Activated B cell treated with CpG ODN at 0.5 μM for 24 hours (primary cell): ENCODE measurements around the gene NOX1. TPM values are rescaled to one million over a fixed set of nuclear protein-coding genes. Genes with fewer than 3 reads are reported as not detected.

Source experiments
- ATAC-seq: fragments of 200-7000 bp; cut with Tn5 transposase; one replicate; pipeline ENCODE4 v1.10.0; 2021; ENCODE audit warnings: low read depth, mild to moderate bottlenecking, moderate library complexity
- CTCF ChIA-PET: fragments of 350-600 bp; sonication (Branson Sonifier 250); formaldehyde crosslinking; loops from one replicate; lab custom pipeline; 2021; ENCODE audit warnings: antibody characterized with exemption; lab: Charles Lee
- POLR2A ChIA-PET: fragments of 350-600 bp; sonication (Branson Sonifier 250); formaldehyde crosslinking; loops from one replicate; lab custom pipeline; 2021; ENCODE audit warnings: antibody characterized with exemption; lab: Charles Lee
- DNase-seq: peaks from one replicate; pipeline ENCODE4 v3.0.0; 2022
- H3K27ac Mint-ChIP-seq: one replicate; pipeline ENCODE4 v1.8.0; 2020; ENCODE audit warnings: mixed read lengths
- H3K27me3 Mint-ChIP-seq: one replicate; pipeline ENCODE4 v1.8.0; 2021; ENCODE audit warnings: mixed read lengths
- H3K36me3 Mint-ChIP-seq: one replicate; pipeline ENCODE4 v1.8.0; 2021; ENCODE audit warnings: low read depth, mixed read lengths
- H3K4me1 Mint-ChIP-seq: one replicate; pipeline ENCODE4 v1.8.0; 2021; ENCODE audit warnings: mixed read lengths
- H3K4me3 Mint-ChIP-seq: one replicate; pipeline ENCODE4 v1.8.0; 2020; ENCODE audit warnings: mild to moderate bottlenecking, mixed read lengths
- H3K9me3 Mint-ChIP-seq: one replicate; pipeline ENCODE4 v1.8.0; 2020; ENCODE audit warnings: mixed read lengths
- CTCF ChIP-seq: fragments of 200-600 bp; IDR thresholded peaks from one replicate; pipeline ENCODE4 v1.8.0; 2022; ENCODE audit warnings: antibody characterized with exemption, mild to moderate bottlenecking
- intact Hi-C: fragments of 100-400 bp; cut with micrococcal nuclease; formaldehyde crosslinking; loops from one replicate; pipeline ENCODE4 v1.15.1; 2024
- total RNA-seq: library from RNA; stranded (reverse); gene quantifications from 2 replicates; pipeline ENCODE4 v1.2.3, GENCODE V29; 2022

The NOX1 gene
- total RNA-seq, 1 donor from 2014 or later: not detected

- H3K9me3 Mint-ChIP-seq: no peaks in the 10 kb centered on the region
- ATAC-seq: no peak
- H3K27ac Mint-ChIP-seq: no peak overlapping the region
- peaks cover 30% of the 10 kb centered on the region for H3K4me1 Mint-ChIP-seq
- ChIA-PET CTCF (no interaction called here), POLR2A (no interaction called here)
- H3K27me3 Mint-ChIP-seq: no peaks in the 10 kb centered on the region
- intact Hi-C loops: no loop called here
- peaks cover 5% of the 10 kb centered on the region for H3K36me3 Mint-ChIP-seq
- no peak for DNase-seq
- H3K4me3 Mint-ChIP-seq: no peak overlapping the region
- TF ChIP-seq CTCF: no peak
Measured at GRCh38 chrX:100904433-100904832, 30.3 kb upstream of the NOX1 start.

- intact Hi-C loops: loop anchor here (1.0 kb wide), 2 partner anchors 311 to 392 kb away; no protein-coding TSS in a partner anchor
- no peaks in the 10 kb centered on the region for H3K9me3 Mint-ChIP-seq
- no peak for TF ChIP-seq CTCF
- H3K4me1 Mint-ChIP-seq: peaks cover 9% of the 10 kb centered on the region
- POLR2A ChIA-PET: no interaction called here
- H3K27me3 Mint-ChIP-seq: no peaks in the 10 kb centered on the region
- no peaks in the 10 kb centered on the region for H3K36me3 Mint-ChIP-seq
- no peak overlapping the region for H3K4me3 Mint-ChIP-seq
- CTCF ChIA-PET: interaction anchor here (1.3 kb wide), 1 partner anchor 318 kb away, joined by 4 read pairs; no protein-coding TSS in a partner anchor
- H3K27ac Mint-ChIP-seq: no peak overlapping the region
- no peak for DNase-seq
- no peak for ATAC-seq
Measured at GRCh38 chrX:100895365-100896075, 21.4 kb upstream of the NOX1 start.

- Mint-ChIP-seq H3K36me3 (no peaks in the 10 kb centered on the region), H3K27me3 (no peaks in the 10 kb centered on the region), H3K27ac (no peak overlapping the region), H3K9me3 (no peaks in the 10 kb centered on the region), H3K4me3 (no peak overlapping the region), H3K4me1 (no peaks in the 10 kb centered on the region)
- DNase-seq (no peak), ATAC-seq (no peak)
- ChIA-PET CTCF (no interaction called here), POLR2A (no interaction called here)
- TF ChIP-seq CTCF: no peak
- intact Hi-C loops: no loop called here
Measured at GRCh38 chrX:100883654-100884053, 9.5 kb upstream of the NOX1 start.

GRCh38 chrX:100880368-100880767, 6.2 kb upstream of the NOX1 start:
- no peak for TF ChIP-seq CTCF
- intact Hi-C loops: no loop called here
- ATAC-seq: no peak
- DNase-seq: no peak
- CTCF ChIA-PET: no interaction called here
- no peaks in the 10 kb centered on the region for H3K27me3 Mint-ChIP-seq
- no peak overlapping the region for H3K27ac Mint-ChIP-seq
- no peaks in the 10 kb centered on the region for H3K4me1 Mint-ChIP-seq
- no peaks in the 10 kb centered on the region for H3K36me3 Mint-ChIP-seq
- H3K9me3 Mint-ChIP-seq: no peaks in the 10 kb centered on the region
- POLR2A ChIA-PET: no interaction called here
- H3K4me3 Mint-ChIP-seq: no peak overlapping the region

GRCh38 chrX:100871594-100872560, 2.3 kb downstream of the NOX1 start:
- ATAC-seq (no peak), DNase-seq (no peak)
- intact Hi-C loops: no loop called here
- CTCF ChIA-PET: no interaction called here
- Mint-ChIP-seq H3K36me3 (no peaks in the 10 kb centered on the region), H3K4me3 (no peak overlapping the region), H3K9me3 (no peaks in the 10 kb centered on the region), H3K27ac (no peak overlapping the region), H3K27me3 (no peaks in the 10 kb centered on the region), H3K4me1 (no peaks in the 10 kb centered on the region)
- TF ChIP-seq CTCF: no peak
- POLR2A ChIA-PET: no interaction called here
